Astrocyte of the spinal cord (primary cell): Measurements from ENCODE around the gene ADGRV1.

Experiments
- DNase-seq: peaks from one replicate; pipeline ENCODE4 v3.0.0; 2011; ENCODE audit warnings: low read depth, low spot score
- H3K4me3 ChIP-seq: 2 replicates; pipeline ENCODE4 v1.5.1; 2011; ENCODE audit warnings: low read depth, mild to moderate bottlenecking, low read length, moderate library complexity
- in situ Hi-C: cut with HindIII; loops from 2 replicates; pipeline ENCODE4 v1.10.0; 2017; ENCODE audit warnings: low sequenced_read_pairs
- TF ChIP-seq, protein P1 (sequence below): IDR thresholded peaks from 2 replicates; pipeline ENCODE4 v1.5.1; 2012; ENCODE audit warnings: low read depth, mild to moderate bottlenecking, low read length, inconsistent platforms

Gene ADGRV1

GRCh38 chr5:91103353-91104061, 544.9 kb downstream of the ADGRV1 start:
- no peak overlapping the region for H3K4me3 ChIP-seq
- no peak for DNase-seq
- TF ChIP-seq, protein P1, sequence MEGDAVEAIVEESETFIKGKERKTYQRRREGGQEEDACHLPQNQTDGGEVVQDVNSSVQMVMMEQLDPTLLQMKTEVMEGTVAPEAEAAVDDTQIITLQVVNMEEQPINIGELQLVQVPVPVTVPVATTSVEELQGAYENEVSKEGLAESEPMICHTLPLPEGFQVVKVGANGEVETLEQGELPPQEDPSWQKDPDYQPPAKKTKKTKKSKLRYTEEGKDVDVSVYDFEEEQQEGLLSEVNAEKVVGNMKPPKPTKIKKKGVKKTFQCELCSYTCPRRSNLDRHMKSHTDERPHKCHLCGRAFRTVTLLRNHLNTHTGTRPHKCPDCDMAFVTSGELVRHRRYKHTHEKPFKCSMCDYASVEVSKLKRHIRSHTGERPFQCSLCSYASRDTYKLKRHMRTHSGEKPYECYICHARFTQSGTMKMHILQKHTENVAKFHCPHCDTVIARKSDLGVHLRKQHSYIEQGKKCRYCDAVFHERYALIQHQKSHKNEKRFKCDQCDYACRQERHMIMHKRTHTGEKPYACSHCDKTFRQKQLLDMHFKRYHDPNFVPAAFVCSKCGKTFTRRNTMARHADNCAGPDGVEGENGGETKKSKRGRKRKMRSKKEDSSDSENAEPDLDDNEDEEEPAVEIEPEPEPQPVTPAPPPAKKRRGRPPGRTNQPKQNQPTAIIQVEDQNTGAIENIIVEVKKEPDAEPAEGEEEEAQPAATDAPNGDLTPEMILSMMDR = no peak
- in situ Hi-C loops = no loop called here

DNA sequence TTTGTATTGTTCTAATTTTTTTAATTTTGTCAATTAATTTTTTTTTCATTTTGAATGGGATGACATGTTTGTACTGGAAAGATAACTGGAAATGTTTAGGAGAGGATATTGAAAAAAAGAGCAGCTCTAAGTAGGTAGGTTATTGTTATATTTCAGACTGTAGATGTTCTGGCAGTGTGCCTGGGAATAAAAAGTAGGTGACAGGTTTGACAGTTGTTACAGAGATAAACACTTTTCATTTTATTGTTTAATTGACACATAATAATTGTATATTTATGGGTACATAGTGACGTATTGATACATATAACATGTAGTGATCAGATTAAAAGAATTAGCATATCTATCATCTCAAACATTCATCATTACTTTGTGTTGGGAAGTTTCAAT, 545.5 kb downstream of the ADGRV1 start:
- TF ChIP-seq, protein P1 = no peak
- H3K4me3 ChIP-seq = no peak overlapping the region
- in situ Hi-C loops = no loop called here
- no peak for DNase-seq

DNA sequence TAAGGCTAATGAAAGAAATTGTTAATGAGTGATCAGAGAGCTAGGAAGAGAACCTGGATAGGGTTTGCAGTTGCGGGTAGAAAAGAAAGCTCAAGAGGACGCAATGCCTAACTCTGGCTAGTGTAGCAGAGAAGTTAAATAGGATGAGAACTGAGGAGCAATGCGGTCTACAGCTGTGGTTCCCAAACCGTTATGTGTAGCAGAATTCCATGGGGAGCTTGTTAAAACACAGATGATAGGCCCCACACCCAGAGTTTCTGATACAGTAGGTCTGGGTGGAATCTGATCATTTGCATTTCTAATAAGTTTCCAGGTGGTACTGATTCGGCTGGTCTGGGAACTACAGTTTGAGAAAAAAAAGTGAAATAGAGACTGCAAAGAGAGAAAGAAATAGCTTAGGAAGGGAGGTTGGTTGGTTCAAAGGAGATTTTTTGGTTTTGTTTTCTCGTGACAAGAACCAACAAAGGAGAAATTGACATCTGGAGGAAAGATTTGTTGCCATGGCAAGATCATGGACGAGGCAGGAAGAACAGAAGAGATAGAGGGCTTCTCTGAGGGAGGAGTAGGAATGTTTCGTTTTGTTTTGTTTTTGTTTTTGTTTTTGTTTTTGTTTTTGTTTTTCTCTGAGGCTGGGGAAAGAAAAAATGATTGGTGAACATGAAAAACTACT, 548.4 kb downstream of the ADGRV1 start:
- no peak for DNase-seq
- in situ Hi-C loops = no loop called here
- TF ChIP-seq, protein P1 = no peak
- H3K4me3 ChIP-seq = no peak overlapping the region

GRCh38 chr5:91109634-91110033, 551.0 kb downstream of the ADGRV1 start:
- TF ChIP-seq, protein P1 = peak; percentile 27
- peak; percentile 54 for DNase-seq
- in situ Hi-C loops = no loop called here

GRCh38 chr5:91110686-91111085, 552.1 kb downstream of the ADGRV1 start:
- TF ChIP-seq, protein P1 = no peak
- no peak for DNase-seq
- H3K4me3 ChIP-seq = no peak overlapping the region
- in situ Hi-C loops = no loop called here

More at GRCh38 chr5:91109634-91110033, 551.0 kb downstream of the ADGRV1 start:
- H3K4me3 ChIP-seq = no peak overlapping the region

DNA sequence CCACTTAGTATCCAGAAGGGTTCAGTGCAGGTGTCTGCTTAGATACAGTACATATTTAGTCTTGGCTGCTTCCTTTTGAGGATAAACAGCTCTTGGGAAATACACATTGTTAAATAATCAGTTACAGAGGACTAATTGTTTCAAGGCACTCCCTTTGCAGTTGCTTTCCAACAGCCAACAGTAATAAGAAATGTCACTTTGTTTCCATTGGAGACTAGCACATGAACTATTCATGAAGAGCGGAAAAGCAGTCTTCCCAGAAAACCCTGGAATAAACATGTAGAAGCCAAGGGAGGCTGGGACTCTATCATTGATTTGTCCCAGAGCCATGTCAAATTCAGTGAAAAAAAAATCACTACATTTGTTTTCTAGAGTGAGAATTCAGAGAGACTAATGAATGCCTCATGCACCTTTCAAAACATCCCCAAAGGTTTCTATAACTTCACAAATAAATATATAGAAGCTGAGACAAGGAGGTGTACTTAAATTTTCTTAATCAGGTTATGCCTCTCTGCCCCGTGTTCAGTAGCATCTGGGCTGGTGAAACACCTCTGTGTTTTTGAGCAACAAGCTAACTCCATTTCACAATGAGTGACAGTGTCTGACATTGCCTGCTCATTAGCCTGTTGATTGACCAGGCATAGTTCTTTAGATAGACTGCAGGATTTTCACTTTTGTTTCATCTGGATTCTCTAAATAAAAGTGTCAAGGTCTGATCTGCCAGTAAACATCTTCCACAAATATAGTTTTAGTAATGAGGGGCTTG, 553.1 kb downstream of the ADGRV1 start:
- in situ Hi-C loops = no loop called here
- H3K4me3 ChIP-seq = no peak overlapping the region
- TF ChIP-seq, protein P1 = no peak
- no peak for DNase-seq
